ENCODE results near the gene SLC35F4.

DNA sequence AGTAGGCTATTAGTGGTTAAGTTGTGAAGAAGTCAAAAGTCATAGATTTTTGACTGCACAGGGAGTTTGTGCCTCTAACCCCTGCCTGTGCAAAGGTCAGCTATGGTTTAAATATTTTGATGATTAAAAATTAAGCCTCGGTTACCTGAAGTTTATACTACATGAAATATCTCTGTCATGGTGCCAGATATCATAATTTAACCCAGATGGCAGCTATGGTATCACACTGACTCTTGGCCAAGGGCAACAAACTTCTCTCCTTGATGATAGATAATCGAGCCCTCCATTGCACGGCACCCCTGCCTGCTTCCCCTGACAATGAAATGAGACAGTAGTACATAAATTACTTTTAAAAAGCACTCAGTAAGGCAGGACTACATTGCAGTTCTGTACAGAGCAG, 80.8 kb downstream of the SLC35F4 start:
- TF ChIP-seq CTCF (optimal IDR thresholded peaks at IDR 0.05 in 1 of 3, IDR thresholded peaks at IDR 0.05 in 1 of 3, conservative IDR thresholded peaks at IDR 0.05 in 1 of 3; ENCODE audit: extremely low read depth in 1 of 3, insufficient read depth in 2 of 3, low read length in 3 of 3), result no peak
- no peak for TF ChIP-seq EZH2 (IDR thresholded peaks at IDR 0.05; ENCODE audit: low read length)
